Measurements from ENCODE around the gene CLEC1B.

- TF ChIP-seq CTCF (IDR thresholded peaks at IDR 0.05) (no peak), ZFX (IDR thresholded peaks at IDR 0.05; ENCODE audit: borderline replicate concordance) (no peak)
Measured at GRCh38 chr12:9991876-9992275, 7.0 kb downstream of the CLEC1B start.
